SK-N-SH (cell line): ENCODE results near the gene BMP7. TPM values are rescaled to one million over a fixed set of nuclear protein-coding genes. Genes with fewer than 3 reads are reported as not detected.
A peak's percentile ranks its signal among the peaks of the same experiment; 100 is the strongest.

ENCODE experiments used
- CTCF ChIA-PET: fragments of 300-600, 350-600 bp; formaldehyde crosslinking; extraction: SDS; loops from one replicate; lab custom pipeline; 2021; lab: Yijun Ruan, JAX
- POLR2A ChIA-PET: fragments of 350-600 bp; sonication (Branson Sonifier 250); formaldehyde crosslinking; extraction: SDS; loops from one replicate; lab custom pipeline; 2020; ENCODE audit warnings: antibody characterized with exemption, inconsistent platforms; lab: Yijun Ruan, JAX
- DNase-seq: peaks from one replicate; pipeline ENCODE4 v3.0.0; 2012
- H2AFZ ChIP-seq: fragments of 200-600 bp; sonication (generic); 2 replicates; pipeline ENCODE4 v1.8.1; 2016; ENCODE audit warnings: antibody characterized with exemption, mild to moderate bottlenecking, low read depth
- H3F3A ChIP-seq: fragments of 200-600 bp; sonication (generic); replicated peaks from 2 replicates; pipeline ENCODE3; 2016; ENCODE audit warnings: antibody characterized with exemption, mild to moderate bottlenecking; ENCODE audit not compliant: insufficient read depth
- H3K27ac ChIP-seq, 2 experiments: fragments of 200-500 bp in 1 of 2; fragments of 200-600 bp in 1 of 2; sonication (Bioruptor generic) in 1 of 2; sonication (generic), shearing (Covaris generic) in 1 of 2; 2 replicates each; pipeline versions ENCODE4 v1.5.1 to v1.6.1; 2014 to 2016; ENCODE audit warnings: low read depth in 2 of 2, inconsistent platforms in 1 of 2, low read length in 1 of 2, mild to moderate bottlenecking in 1 of 2, mixed read lengths in 1 of 2
- H3K27me3 ChIP-seq: fragments of 200-600 bp; sonication (generic), shearing (Covaris generic); 2 replicates; pipeline ENCODE4 v1.6.1; 2016; ENCODE audit warnings: mixed run types; ENCODE audit not compliant: insufficient read depth
- H3K36me3 ChIP-seq, 2 experiments: fragments of 200-500 bp in 1 of 2; fragments of 200-600 bp in 1 of 2; sonication (Bioruptor generic) in 1 of 2; sonication (generic) in 1 of 2; replicated peaks in 1 of 2; 2 replicates each; pipeline versions ENCODE3 to v1.5.1; 2014 to 2016; ENCODE audit warnings: low read length in 1 of 2, mild to moderate bottlenecking in 1 of 2; ENCODE audit not compliant: insufficient read depth in 2 of 2, control insufficient read depth in 1 of 2
- H3K4me1 ChIP-seq, 2 experiments: fragments of 200-500 bp in 1 of 2; fragments of 200-600 bp in 1 of 2; sonication (Bioruptor generic) in 1 of 2; sonication (generic), shearing (Covaris generic) in 1 of 2; 2 replicates each; pipeline versions ENCODE4 v1.5.1 to v1.6.1; 2014 to 2016; ENCODE audit warnings: low read depth in 1 of 2, low read length in 1 of 2, mixed run types in 1 of 2; ENCODE audit not compliant: insufficient read depth in 2 of 2, control insufficient read depth in 1 of 2
- H3K4me2 ChIP-seq: fragments of 200-600 bp; sonication (generic), shearing (Covaris generic); 2 replicates; pipeline ENCODE4 v1.6.1; 2017; ENCODE audit warnings: mixed run types
- H3K4me3 ChIP-seq, 2 experiments: fragments of 200-500 bp in 1 of 2; fragments of 200-600 bp in 1 of 2; sonication (Bioruptor generic) in 1 of 2; sonication (generic), shearing (Covaris generic) in 1 of 2; 2 replicates each; pipeline versions ENCODE4 v1.5.1 to v1.8.1; 2014 to 2016; ENCODE audit warnings: low read depth in 2 of 2, inconsistent platforms in 1 of 2, low read length in 1 of 2, mild to moderate bottlenecking in 1 of 2, mixed read lengths in 1 of 2, moderate library complexity in 1 of 2
- H3K79me2 ChIP-seq: fragments of 200-600 bp; sonication (generic); 2 replicates; pipeline ENCODE4 v1.8.1; 2017; ENCODE audit warnings: mild to moderate bottlenecking; ENCODE audit not compliant: insufficient read depth
- H3K9ac ChIP-seq: fragments of 200-600 bp; sonication (generic); 2 replicates; pipeline ENCODE4 v1.6.1; 2017; ENCODE audit warnings: mixed run types
- H3K9me2 ChIP-seq: fragments of 200-600 bp; sonication (generic); 2 replicates; pipeline ENCODE4 v1.6.1; 2017; ENCODE audit warnings: mixed run types
- H3K9me3 ChIP-seq: fragments of 200-600 bp; sonication (generic); 2 replicates; pipeline ENCODE4 v1.6.1; 2017; ENCODE audit warnings: mixed run types, mild to moderate bottlenecking, moderate library complexity
- H4K20me1 ChIP-seq: fragments of 200-600 bp; sonication (generic); 2 replicates; pipeline ENCODE4 v1.6.1; 2017; ENCODE audit warnings: mild to moderate bottlenecking, mixed run types; ENCODE audit not compliant: insufficient read depth
- CHD2 ChIP-seq: fragments of 150-350 bp; IDR thresholded peaks from 2 replicates; pipeline ENCODE4 v1.6.1; 2018; ENCODE audit warnings: low read length; ENCODE audit not compliant: partially characterized antibody
- EP300 ChIP-seq, 2 experiments: IDR thresholded peaks; 2 replicates each; pipeline versions ENCODE4 v1.4.0 to v1.6.1; 2012; ENCODE audit warnings: borderline replicate concordance in 1 of 2, low read depth in 1 of 2, low read length in 1 of 2
- EZH2phosphoT487 ChIP-seq: fragments of 200-600 bp; sonication (generic); IDR thresholded peaks from 2 replicates; pipeline ENCODE4 v1.6.1; 2017; ENCODE audit warnings: low read depth, mixed run types, mild to moderate bottlenecking, antibody characterized with exemption, moderate library complexity, borderline replicate concordance
- FOSL2 ChIP-seq: IDR thresholded peaks from 2 replicates; pipeline ENCODE4 v1.4.0; 2012; ENCODE audit warnings: low read depth, mild to moderate bottlenecking, moderate library complexity, borderline replicate concordance
- FOXM1 ChIP-seq: IDR thresholded peaks from 2 replicates; pipeline ENCODE4 v1.4.0; 2012; ENCODE audit warnings: low read depth, mild to moderate bottlenecking
- GATA2 ChIP-seq: sonication (generic); formaldehyde crosslinking; IDR thresholded peaks from 2 replicates; pipeline ENCODE4 v1.5.0; 2020; ENCODE audit warnings: mild to moderate bottlenecking, missing genetic modification reagents
- MAX ChIP-seq: IDR thresholded peaks from 2 replicates; pipeline ENCODE4 v1.4.0; 2012; ENCODE audit warnings: low read depth
- MEF2A ChIP-seq: IDR thresholded peaks from 2 replicates; pipeline ENCODE4 v1.4.0; 2012; ENCODE audit warnings: low read depth, borderline replicate concordance
- MXI1 ChIP-seq: IDR thresholded peaks from 2 replicates; pipeline ENCODE4 v1.6.1; 2012; ENCODE audit warnings: mild to moderate bottlenecking, low read depth, low read length, improper control_type of control experiment
- RAD21 ChIP-seq: IDR thresholded peaks from 2 replicates; pipeline ENCODE4 v1.6.1; 2012; ENCODE audit warnings: mild to moderate bottlenecking, low read length
- RCOR1 ChIP-seq: fragments of 150-350 bp; IDR thresholded peaks from 2 replicates; pipeline ENCODE4 v1.6.1; 2017; ENCODE audit warnings: antibody characterized with exemption, low read length
- RFX5 ChIP-seq: IDR thresholded peaks from 2 replicates; pipeline ENCODE4 v1.6.1; 2012; ENCODE audit warnings: mild to moderate bottlenecking, improper control_type of control experiment, low read length
- SIN3A ChIP-seq: IDR thresholded peaks from 2 replicates; pipeline ENCODE4 v1.6.1; 2012; ENCODE audit warnings: low read depth, mild to moderate bottlenecking, low read length, moderate library complexity, borderline replicate concordance
- SMC3 ChIP-seq: IDR thresholded peaks from 2 replicates; pipeline ENCODE4 v1.6.1; 2012; ENCODE audit warnings: low read depth, low read length, improper control_type of control experiment
- TCF12 ChIP-seq: IDR thresholded peaks from 2 replicates; pipeline ENCODE4 v1.4.0; 2012
- TEAD4 ChIP-seq: IDR thresholded peaks from 2 replicates; pipeline ENCODE4 v1.4.0; 2012; ENCODE audit warnings: mild to moderate bottlenecking, borderline replicate concordance; ENCODE audit not compliant: insufficient read depth
- USF2 ChIP-seq: fragments of 150-350 bp; IDR thresholded peaks from 2 replicates; pipeline ENCODE4 v1.6.1; 2017; ENCODE audit warnings: antibody characterized with exemption, low read length, low read depth, borderline replicate concordance
- YY1 ChIP-seq: IDR thresholded peaks from 2 replicates; pipeline ENCODE4 v1.4.0; 2012; ENCODE audit warnings: low read depth, mild to moderate bottlenecking
- WGBS: methylation state at CpG from one replicate; pipeline ENCODE4 v1.1.6; 2017; ENCODE audit warnings: low lambda C conversion rate; 5-methylcytosine and 5-hydroxymethylcytosine counted together
- polyA plus RNA-seq, 3 experiments: library from polyadenylated mRNA; depleted of rRNA; stranded (reverse); fragments of >200 nt; gene quantifications; 2 replicates each; pipeline ENCODE4 v1.2.3, GENCODE V29; 2012
- TF ChIP-seq, protein P1 (sequence below): fragments of 150-350 bp; IDR thresholded peaks from 2 replicates; pipeline ENCODE4 v1.6.1; 2016; ENCODE audit warnings: mild to moderate bottlenecking, low read depth, low read length
- TF ChIP-seq, protein P2 (sequence below): IDR thresholded peaks from 2 replicates; pipeline ENCODE4 v1.4.0; 2012; ENCODE audit warnings: low read depth, borderline replicate concordance
- TF ChIP-seq, protein P3 (sequence below): IDR thresholded peaks from 2 replicates; pipeline ENCODE4; 2012

BMP7 gene
- polyA plus RNA-seq, 1 of the 3 experiments (the other 2 are of a cell fraction): not detected

GRCh38 chr20:57220337-57221145 is 45.9 kb downstream of the BMP7 start:
- no peaks in the 10 kb centered on the region for H3K79me2 ChIP-seq
- H3K4me1 ChIP-seq: peaks cover 0 to 53% of the 10 kb centered on the region in 2 experiments; a peak in 1 of 4 replicates
- TF ChIP-seq RCOR1: 0 out of 2 replicates have a peak, but pooled peaks have one; percentile 30
- TF ChIP-seq YY1: no peak
- TF ChIP-seq CHD2: peak; percentile 17
- TF ChIP-seq RAD21: no peak; the same call in 1 of the 2 replicates
- no peak for TF ChIP-seq TEAD4
- peak; percentile 39 for TF ChIP-seq GATA2
- TF ChIP-seq SIN3A: no peak
- TF ChIP-seq, protein P1, sequence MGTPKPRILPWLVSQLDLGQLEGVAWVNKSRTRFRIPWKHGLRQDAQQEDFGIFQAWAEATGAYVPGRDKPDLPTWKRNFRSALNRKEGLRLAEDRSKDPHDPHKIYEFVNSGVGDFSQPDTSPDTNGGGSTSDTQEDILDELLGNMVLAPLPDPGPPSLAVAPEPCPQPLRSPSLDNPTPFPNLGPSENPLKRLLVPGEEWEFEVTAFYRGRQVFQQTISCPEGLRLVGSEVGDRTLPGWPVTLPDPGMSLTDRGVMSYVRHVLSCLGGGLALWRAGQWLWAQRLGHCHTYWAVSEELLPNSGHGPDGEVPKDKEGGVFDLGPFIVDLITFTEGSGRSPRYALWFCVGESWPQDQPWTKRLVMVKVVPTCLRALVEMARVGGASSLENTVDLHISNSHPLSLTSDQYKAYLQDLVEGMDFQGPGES: no peak
- peak in 1 of 2 experiments; percentile 38; a peak in 2 of 4 replicates for TF ChIP-seq EP300 (IDR thresholded peaks at IDR 0.05; ENCODE audit: borderline replicate concordance in 1 of 2, low read depth in 1 of 2, low read length in 1 of 2)
- TF ChIP-seq MXI1: peak; percentile 86
- peak; percentile 98 for TF ChIP-seq RFX5
- H3F3A ChIP-seq: no peaks in the 10 kb centered on the region
- peak overlapping the region in 1 of 2 experiments; percentile 94; a peak in 2 of 4 replicates for H3K27ac ChIP-seq
- no peaks in the 10 kb centered on the region for H3K9me2 ChIP-seq
- no peaks in the 10 kb centered on the region for H3K27me3 ChIP-seq
- H3K4me3 ChIP-seq: no peak overlapping the region
- no peak overlapping the region for H2AFZ ChIP-seq
- H3K9ac ChIP-seq: no peak overlapping the region
- WGBS: 15% methylated on average over 14 of the region's 14 CpGs
- no peak overlapping the region for H3K4me2 ChIP-seq
- CTCF ChIA-PET: interaction anchor here (0.8 to 2.4 kb wide), 6 partner anchors 19 to 131 kb away, joined by 3 to 15 read pairs (median 4); no protein-coding TSS in a partner anchor
- no peaks in the 10 kb centered on the region for H3K9me3 ChIP-seq
- no peaks in the 10 kb centered on the region for H4K20me1 ChIP-seq
- DNase-seq: peak; percentile 77
- POLR2A ChIA-PET: interaction anchor here (0.6 to 1.0 kb wide), 2 partner anchors 22 to 71 kb away, joined by 3 to 5 read pairs; no protein-coding TSS in a partner anchor
- H3K36me3 ChIP-seq: no peaks in the 10 kb centered on the region

GRCh38 chr20:57219071-57219677 is 47.3 kb downstream of the BMP7 start:
- 48% methylated on average over 11 of the region's 11 CpGs for WGBS
- H3K4me3 ChIP-seq: no peak overlapping the region
- CTCF ChIA-PET: interaction anchor here (1.2 to 2.4 kb wide), 2 partner anchors 25 to 113 kb away, joined by 4 to 15 read pairs; no protein-coding TSS in a partner anchor
- TF ChIP-seq EP300 (IDR thresholded peaks at IDR 0.05; ENCODE audit: borderline replicate concordance in 1 of 2, low read depth in 1 of 2, low read length in 1 of 2) (no peak), TCF12 (no peak), FOXM1 (no peak), USF2 (no peak), RFX5 (no peak), SIN3A (no peak), GATA2 (no peak), FOSL2 (no peak), TEAD4 (no peak), EZH2phosphoT487 (no peak), CHD2 (no peak), SMC3 (no peak), MAX (no peak), MEF2A (no peak)
- TF ChIP-seq, protein P2, sequence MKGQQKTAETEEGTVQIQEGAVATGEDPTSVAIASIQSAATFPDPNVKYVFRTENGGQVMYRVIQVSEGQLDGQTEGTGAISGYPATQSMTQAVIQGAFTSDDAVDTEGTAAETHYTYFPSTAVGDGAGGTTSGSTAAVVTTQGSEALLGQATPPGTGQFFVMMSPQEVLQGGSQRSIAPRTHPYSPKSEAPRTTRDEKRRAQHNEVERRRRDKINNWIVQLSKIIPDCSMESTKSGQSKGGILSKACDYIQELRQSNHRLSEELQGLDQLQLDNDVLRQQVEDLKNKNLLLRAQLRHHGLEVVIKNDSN: no peak
- TF ChIP-seq, protein P3, sequence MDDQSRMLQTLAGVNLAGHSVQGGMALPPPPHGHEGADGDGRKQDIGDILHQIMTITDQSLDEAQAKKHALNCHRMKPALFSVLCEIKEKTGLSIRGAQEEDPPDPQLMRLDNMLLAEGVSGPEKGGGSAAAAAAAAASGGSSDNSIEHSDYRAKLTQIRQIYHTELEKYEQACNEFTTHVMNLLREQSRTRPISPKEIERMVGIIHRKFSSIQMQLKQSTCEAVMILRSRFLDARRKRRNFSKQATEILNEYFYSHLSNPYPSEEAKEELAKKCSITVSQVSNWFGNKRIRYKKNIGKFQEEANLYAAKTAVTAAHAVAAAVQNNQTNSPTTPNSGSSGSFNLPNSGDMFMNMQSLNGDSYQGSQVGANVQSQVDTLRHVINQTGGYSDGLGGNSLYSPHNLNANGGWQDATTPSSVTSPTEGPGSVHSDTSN: no peak

More at GRCh38 chr20:57219071-57219677, 47.3 kb downstream of the BMP7 start:
- POLR2A ChIA-PET: no interaction called here
- Histone ChIP-seq H4K20me1 (no peaks in the 10 kb centered on the region), H3K27ac (peak overlapping the region in 1 of 2 experiments; percentile 94; a peak in 2 of 4 replicates), H3K4me2 (no peak overlapping the region), H3K79me2 (no peaks in the 10 kb centered on the region), H3K9me2 (no peaks in the 10 kb centered on the region), H3F3A (no peaks in the 10 kb centered on the region), H2AFZ (no peak overlapping the region), H3K27me3 (no peaks in the 10 kb centered on the region), H3K36me3 (no peaks in the 10 kb centered on the region), H3K9ac (no peak overlapping the region), H3K9me3 (no peaks in the 10 kb centered on the region), H3K4me1 (peaks cover 0 to 42% of the 10 kb centered on the region in 2 experiments; a peak in 1 of 4 replicates)
- DNase-seq: no peak
